ENCODE results near the gene PHF21A.
"Not testable (repeated sequence)": the region's sequence is repeated elsewhere in the genome, so short reads cannot be mapped to it uniquely, and the experiment has no call there.

Gene PHF21A

DNA sequence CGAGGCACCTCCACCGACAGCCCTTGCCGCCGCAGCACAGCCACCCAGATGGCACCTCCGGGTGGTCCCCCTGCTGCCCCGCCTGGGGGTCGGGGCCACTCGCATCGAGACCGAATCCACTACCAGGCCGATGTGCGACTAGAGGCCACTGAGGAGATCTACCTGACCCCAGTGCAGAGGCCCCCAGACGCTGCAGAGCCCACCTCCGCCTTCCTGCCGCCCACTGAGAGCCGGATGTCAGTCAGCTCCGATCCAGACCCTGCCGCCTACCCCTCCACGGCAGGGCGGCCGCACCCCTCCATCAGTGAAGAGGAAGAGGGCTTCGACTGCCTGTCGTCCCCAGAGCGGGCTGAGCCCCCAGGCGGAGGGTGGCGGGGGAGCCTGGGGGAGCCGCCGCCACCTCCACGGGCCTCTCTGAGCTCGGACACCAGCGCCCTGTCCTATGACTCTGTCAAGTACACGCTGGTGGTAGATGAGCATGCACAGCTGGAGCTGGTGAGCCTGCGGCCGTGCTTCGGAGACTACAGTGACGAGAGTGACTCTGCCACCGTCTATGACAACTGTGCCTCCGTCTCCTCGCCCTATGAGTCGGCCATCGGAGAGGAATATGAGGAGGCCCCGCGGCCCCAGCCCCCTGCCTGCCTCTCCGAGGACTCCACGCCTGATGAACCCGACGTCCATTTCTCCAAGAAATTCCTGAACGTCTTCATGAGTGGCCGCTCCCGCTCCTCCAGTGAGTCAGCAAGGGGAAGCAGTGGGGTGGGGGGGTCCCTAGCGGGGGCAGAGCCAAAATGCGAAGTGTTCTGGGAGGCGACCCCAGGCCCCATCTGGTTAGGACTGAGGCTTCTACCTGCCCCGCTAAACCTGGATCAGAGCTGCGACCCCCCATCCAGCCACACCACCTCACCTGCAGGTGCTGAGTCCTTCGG lies 218.5 kb downstream of the PHF21A start:
- TF ChIP-seq, protein P1, sequence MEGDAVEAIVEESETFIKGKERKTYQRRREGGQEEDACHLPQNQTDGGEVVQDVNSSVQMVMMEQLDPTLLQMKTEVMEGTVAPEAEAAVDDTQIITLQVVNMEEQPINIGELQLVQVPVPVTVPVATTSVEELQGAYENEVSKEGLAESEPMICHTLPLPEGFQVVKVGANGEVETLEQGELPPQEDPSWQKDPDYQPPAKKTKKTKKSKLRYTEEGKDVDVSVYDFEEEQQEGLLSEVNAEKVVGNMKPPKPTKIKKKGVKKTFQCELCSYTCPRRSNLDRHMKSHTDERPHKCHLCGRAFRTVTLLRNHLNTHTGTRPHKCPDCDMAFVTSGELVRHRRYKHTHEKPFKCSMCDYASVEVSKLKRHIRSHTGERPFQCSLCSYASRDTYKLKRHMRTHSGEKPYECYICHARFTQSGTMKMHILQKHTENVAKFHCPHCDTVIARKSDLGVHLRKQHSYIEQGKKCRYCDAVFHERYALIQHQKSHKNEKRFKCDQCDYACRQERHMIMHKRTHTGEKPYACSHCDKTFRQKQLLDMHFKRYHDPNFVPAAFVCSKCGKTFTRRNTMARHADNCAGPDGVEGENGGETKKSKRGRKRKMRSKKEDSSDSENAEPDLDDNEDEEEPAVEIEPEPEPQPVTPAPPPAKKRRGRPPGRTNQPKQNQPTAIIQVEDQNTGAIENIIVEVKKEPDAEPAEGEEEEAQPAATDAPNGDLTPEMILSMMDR (IDR thresholded peaks at IDR 0.05) = no peak
- no peaks in the 10 kb centered on the region for H3K36me3 ChIP-seq
- H3K4me3 ChIP-seq (ENCODE audit: low read depth in 1 of 2, low read length in 1 of 2) = no peak overlapping the region
- no peak overlapping the region for H3K27ac ChIP-seq
- H3K27me3 ChIP-seq = peaks cover 79% of the 10 kb centered on the region
- no peaks in the 10 kb centered on the region for H3K9me3 ChIP-seq
- peaks cover 0 to 8% of the 10 kb centered on the region in 2 experiments for H3K4me1 ChIP-seq (ENCODE audit: control insufficient read depth in 1 of 2, insufficient read depth in 1 of 2, low read depth in 1 of 2, low read length in 1 of 2)

DNA sequence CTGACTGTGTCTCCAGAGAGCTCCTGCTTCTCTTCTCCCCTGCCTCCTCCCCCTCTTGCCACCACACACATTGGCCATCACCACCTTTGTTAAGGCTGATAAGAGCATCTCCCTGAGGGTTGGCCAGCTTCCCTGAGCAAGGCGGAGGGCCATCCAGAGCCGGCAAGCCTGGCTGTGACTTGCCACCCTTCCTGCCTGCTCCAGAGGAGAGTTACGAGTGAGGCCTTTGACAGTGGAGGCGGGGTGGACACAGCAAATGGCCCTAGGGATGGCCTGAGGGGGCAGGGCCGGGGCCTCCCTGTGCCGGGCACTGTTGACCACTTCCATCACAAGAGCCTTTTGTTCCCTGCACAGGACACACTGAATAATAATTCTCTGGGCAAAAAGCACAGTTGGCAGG lies 219.6 kb downstream of the PHF21A start:
- Histone ChIP-seq H3K9me3 (no peaks in the 10 kb centered on the region), H3K36me3 (no peaks in the 10 kb centered on the region), H3K4me3 (ENCODE audit: low read depth in 1 of 2, low read length in 1 of 2) (no peak overlapping the region), H3K4me1 (ENCODE audit: control insufficient read depth in 1 of 2, insufficient read depth in 1 of 2, low read depth in 1 of 2, low read length in 1 of 2) (peaks cover 0 to 8% of the 10 kb centered on the region in 2 experiments), H3K27ac (no peak overlapping the region), H3K27me3 (peaks cover 82% of the 10 kb centered on the region)
- TF ChIP-seq, protein P1 (IDR thresholded peaks at IDR 0.05) = no peak

DNA sequence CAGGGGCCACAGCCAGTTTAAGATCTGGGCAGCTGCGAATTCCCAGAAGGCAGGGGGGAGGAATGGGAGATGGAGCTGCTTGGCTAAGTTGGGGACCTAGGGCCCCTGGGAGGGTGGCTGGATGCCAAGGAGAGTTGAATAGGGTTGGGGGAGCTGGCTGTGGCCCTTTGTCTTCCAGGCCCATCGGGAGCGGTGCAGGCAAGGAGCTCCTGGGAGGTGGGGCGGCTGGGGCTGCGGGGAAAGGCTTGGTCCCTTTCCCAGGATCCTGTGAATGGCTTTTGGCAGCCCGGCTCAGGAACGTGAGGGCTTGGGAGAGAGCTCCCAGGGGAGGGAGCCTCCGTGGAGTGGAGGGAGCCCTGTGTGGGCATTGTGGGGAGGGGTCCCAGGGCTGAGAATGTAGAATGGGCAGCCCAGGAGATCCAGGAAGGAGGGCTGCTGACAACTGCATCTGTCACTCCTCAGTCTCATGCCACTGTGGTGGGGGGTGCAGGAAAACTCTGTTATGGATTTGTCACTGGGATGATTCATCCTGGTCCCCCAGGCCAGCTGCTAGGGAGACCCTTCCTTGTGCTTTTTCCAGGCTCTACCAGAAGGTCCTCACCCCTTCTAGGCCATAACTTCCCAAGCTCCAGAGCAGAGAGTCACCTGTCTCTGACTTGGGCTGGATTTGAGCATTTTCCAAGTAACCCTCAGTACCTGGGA lies 220.2 kb downstream of the PHF21A start:
- no peaks in the 10 kb centered on the region for H3K9me3 ChIP-seq
- H3K4me1 ChIP-seq (ENCODE audit: control insufficient read depth in 1 of 2, insufficient read depth in 1 of 2, low read depth in 1 of 2, low read length in 1 of 2) = peaks cover 0 to 8% of the 10 kb centered on the region in 2 experiments
- no peak overlapping the region for H3K27ac ChIP-seq
- H3K27me3 ChIP-seq = peaks cover 82% of the 10 kb centered on the region
- H3K36me3 ChIP-seq = no peaks in the 10 kb centered on the region
- no peak overlapping the region for H3K4me3 ChIP-seq (ENCODE audit: low read depth in 1 of 2, low read length in 1 of 2)
- TF ChIP-seq, protein P1 (IDR thresholded peaks at IDR 0.05) = no peak

DNA sequence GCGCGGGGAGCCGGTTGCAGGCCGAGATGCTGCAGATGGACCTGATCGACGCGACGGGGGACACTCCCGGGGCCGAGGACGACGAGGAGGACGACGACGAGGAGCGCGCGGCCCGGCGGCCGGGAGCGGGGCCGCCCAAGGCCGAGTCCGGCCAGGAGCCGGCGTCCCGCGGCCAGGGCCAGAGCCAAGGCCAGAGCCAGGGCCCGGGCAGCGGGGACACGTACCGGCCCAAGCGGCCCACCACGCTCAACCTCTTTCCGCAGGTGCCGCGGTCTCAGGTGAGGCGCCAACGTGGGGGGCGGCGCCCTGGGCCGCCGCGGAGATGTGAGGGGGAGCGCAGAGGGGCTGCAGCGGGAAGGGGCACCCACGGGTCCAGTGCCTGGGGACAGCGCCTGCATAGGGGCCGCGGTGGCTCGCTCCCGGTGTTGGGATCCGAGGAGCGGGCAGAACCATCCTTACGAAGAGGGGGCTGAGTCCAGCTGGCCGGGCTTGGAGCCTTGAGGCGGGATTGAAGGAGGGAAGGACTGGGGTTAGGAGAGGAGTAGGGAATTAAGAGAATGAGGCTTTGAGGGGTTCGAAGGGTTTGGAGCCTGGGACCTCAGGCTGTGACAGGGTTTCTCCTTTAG lies 221.0 kb downstream of the PHF21A start:
- not testable (repeated sequence) for H3K4me3 ChIP-seq (ENCODE audit: low read depth in 1 of 2, low read length in 1 of 2); H3K27ac ChIP-seq; H3K4me1 ChIP-seq (ENCODE audit: control insufficient read depth in 1 of 2, insufficient read depth in 1 of 2, low read depth in 1 of 2, low read length in 1 of 2); H3K9me3 ChIP-seq; H3K36me3 ChIP-seq
- H3K27me3 ChIP-seq = peaks cover 80% of the 10 kb centered on the region

DNA sequence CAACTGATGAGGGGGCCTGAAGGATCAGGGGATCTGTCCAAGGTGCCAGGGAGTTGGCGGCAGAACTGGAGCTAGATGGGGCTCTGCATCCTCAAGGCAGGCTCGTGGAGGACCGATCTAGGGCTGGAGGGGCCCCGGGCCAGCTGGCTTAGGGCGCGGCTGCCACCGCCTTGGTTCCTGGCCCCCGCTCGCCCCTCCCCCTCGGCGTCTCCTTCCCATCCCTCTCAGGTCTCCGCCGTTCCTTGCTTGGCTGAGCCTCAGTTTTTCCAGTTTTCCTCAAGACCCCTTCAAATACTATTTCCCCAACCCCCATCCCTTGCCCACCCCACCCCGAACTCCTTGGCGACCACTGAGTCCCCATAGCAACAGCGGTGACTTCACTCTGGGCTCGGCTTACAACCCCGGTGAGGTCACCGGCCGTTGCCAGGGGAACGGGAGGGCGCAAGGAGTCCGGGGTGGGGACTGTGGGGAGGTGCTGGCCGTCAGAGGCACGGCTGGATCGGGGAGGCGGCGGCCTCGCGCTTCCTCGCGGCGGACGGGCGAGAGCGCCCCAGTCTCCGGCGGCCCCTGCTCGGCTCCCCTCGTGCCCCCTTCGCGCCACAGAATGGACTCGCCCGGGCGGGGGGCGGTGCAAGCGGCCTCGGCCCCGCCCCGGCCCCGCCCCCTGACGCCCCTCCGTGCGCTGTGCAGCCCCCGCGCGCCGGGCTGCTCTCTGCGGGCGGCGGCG lies 221.6 kb downstream of the PHF21A start:
- peaks cover 84% of the 10 kb centered on the region for H3K27me3 ChIP-seq
- H3K27ac ChIP-seq = no peak overlapping the region
- H3K4me3 ChIP-seq (ENCODE audit: low read depth in 1 of 2, low read length in 1 of 2) = peak overlapping the region in 1 of 2 experiments; percentile 48
- H3K4me1 ChIP-seq (ENCODE audit: control insufficient read depth in 1 of 2, insufficient read depth in 1 of 2, low read depth in 1 of 2, low read length in 1 of 2) = peaks cover 0 to 8% of the 10 kb centered on the region in 2 experiments
- H3K9me3 ChIP-seq = no peaks in the 10 kb centered on the region
- H3K36me3 ChIP-seq = no peaks in the 10 kb centered on the region
- TF ChIP-seq, protein P1 (IDR thresholded peaks at IDR 0.05) = no peak

Measured in neutrophil (primary cell).